Small intestine (tissue), 16 donors: ENCODE measurements around the gene RGSL1. TPM values are rescaled to one million over a fixed set of nuclear protein-coding genes. Genes with fewer than 3 reads are reported as not detected.
A peak's percentile ranks its signal among the peaks of the same experiment; 100 is the strongest.

Source experiments
- DNase-seq, 2 donors: peaks; one replicate each; pipeline versions ENCODE4 v3.0.0 to v3.0.0-alpha.2; 2013
- FAIRE-seq: peaks from 2 replicates; lab custom pipeline; 2012; peaks lifted over from hg19 to GRCh38; lab: Jason Lieb, UNC
- H3K27ac ChIP-seq, 3 donors: one replicate each; pipeline ENCODE4 v1.5.1; 2013; ENCODE audit warnings: low read length in 2 of 3, mild to moderate bottlenecking in 2 of 3, control low read depth in 1 of 3, inconsistent platforms in 1 of 3, low read depth in 1 of 3, moderate library complexity in 1 of 3
- H3K27me3 ChIP-seq, 3 donors: one replicate each; pipeline ENCODE4 v1.6.1; 2013; ENCODE audit warnings: low read length in 3 of 3, inconsistent platforms in 1 of 3; ENCODE audit not compliant: control insufficient read depth in 3 of 3, insufficient read depth in 3 of 3
- H3K36me3 ChIP-seq, 3 donors: one replicate each; pipeline ENCODE4 v1.6.1; 2013; ENCODE audit warnings: low read length in 3 of 3, inconsistent platforms in 1 of 3, low read depth in 1 of 3, mild to moderate bottlenecking in 1 of 3, moderate library complexity in 1 of 3; ENCODE audit not compliant: control insufficient read depth in 3 of 3, insufficient read depth in 2 of 3
- H3K4me1 ChIP-seq, 3 donors: one replicate each; pipeline ENCODE4 v1.6.1; 2013; ENCODE audit warnings: low read length in 2 of 3, inconsistent platforms in 1 of 3, low read depth in 1 of 3, mild to moderate bottlenecking in 1 of 3, moderate library complexity in 1 of 3; ENCODE audit not compliant: control insufficient read depth in 3 of 3, insufficient read depth in 2 of 3
- H3K4me3 ChIP-seq, 3 donors: one replicate each; pipeline ENCODE4 v1.5.1; 2013; ENCODE audit warnings: low read length in 3 of 3, control low read depth in 1 of 3, inconsistent platforms in 1 of 3, low read depth in 1 of 3, mild to moderate bottlenecking in 1 of 3, moderate library complexity in 1 of 3
- H3K9me3 ChIP-seq, 2 donors: one replicate each; pipeline ENCODE4 v1.6.1; 2013; ENCODE audit warnings: low read depth in 1 of 2, low read length in 1 of 2; ENCODE audit not compliant: control insufficient read depth in 2 of 2, insufficient read depth in 1 of 2
- WGBS, 3 donors: extraction: QIAGEN DNeasy Blood & Tissue Kit; methylation state at CpG; one replicate each; pipeline ENCODE4 v1.1.7; 2013; 5-methylcytosine and 5-hydroxymethylcytosine counted together
- long read RNA-seq, 10 donors: transcript quantifications; one replicate each; lab custom pipeline, GENCODE V29; 2026
- polyA plus RNA-seq, 4 donors: library from polyadenylated mRNA; stranded (reverse) in 3 of 4; unstranded in 1 of 4; fragments of 200-250 nt in 3 of 4; fragments of 120-200 nt in 1 of 4; gene quantifications; one replicate each; pipeline versions ENCODE4 v1.2.1 to v1.2.3, GENCODE V29; 2013
- donor health status: healthy with polysubstance abuse.
- donor health status: control.
- donor health status: control.
- donor health status: Bipolar disorder and iron deficiency.
- donor health status: healthy.

The RGSL1 gene
- not detected for polyA plus RNA-seq
- long read RNA-seq, donor 1 = 0 reads
- long read RNA-seq, donor 2 = 0 reads
- long read RNA-seq, donor 3 = 0 reads
- long read RNA-seq, donor 4 = 0 reads
- long read RNA-seq, donor 5 = 0 reads
- long read RNA-seq, donor 6 = 0 reads
- long read RNA-seq, donor 7 = 0 reads
- long read RNA-seq, donor 8 = 0 reads
- long read RNA-seq, donor 9 = 0 reads
- long read RNA-seq, donor 10 = 0 reads

DNA sequence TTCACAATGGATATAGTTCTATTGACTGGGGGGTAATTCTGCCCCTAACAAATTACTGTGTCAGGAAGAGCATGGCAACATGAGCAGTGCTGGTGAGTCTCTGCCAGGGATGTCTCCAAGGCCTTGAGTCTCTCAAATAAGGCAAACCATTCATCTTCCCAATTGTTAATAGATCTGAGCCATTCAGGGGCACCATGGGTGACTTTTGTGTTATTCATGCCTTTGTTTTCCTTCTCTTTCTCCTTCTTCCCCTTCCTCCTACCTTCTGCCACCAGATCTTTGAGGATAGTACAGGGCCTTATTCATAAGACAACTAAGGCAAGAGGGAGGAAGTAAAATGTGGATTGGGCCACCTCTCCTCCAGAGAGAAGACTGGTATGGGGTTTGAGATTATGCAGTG lies at the start of gene RGSL1:
TSS of gene RGSL1 (plus strand) at position 60 of the 400 bp plus-strand sequence. CDS start at position 80, 20 bp downstream.
- no peaks in the 10 kb centered on the region for H3K27me3 ChIP-seq
- no peaks in the 10 kb centered on the region for H3K4me1 ChIP-seq
- H3K4me3 ChIP-seq = no peak within 1 kb of the TSS
- DNase-seq (no peak), FAIRE-seq (no peak)
- H3K27ac ChIP-seq = no peak within 1 kb of the TSS
- peaks cover 0 to 5% of the 10 kb centered on the region in 2 donors for H3K9me3 ChIP-seq
- H3K36me3 ChIP-seq = no peaks in the 10 kb centered on the region

DNA sequence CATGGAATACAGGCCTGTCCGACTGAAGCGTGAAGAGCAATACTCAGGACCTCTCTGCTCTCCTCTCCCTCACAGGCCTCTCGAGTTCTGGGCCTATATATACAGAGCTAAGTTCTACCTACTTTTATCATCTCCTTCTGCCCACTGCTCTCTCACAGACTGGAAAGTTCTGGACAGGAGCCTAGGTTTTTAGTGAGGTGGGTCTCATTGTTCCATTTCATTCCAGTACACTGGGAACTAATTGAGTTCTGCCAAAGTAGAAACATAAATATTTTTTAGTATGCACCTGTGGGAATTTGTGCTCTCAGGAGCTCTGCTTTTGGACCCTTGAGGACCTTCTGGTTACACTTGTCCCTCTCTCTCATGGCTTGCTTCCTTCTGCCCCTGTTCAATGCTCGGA lies 49.4 kb upstream of the RGSL1 start, which contains the start of gene TEDDM1:
TSS of gene TEDDM1 (minus strand) at position 101 of the 400 bp plus-strand sequence. CDS start 182 bp downstream, outside the sequence.
- Histone ChIP-seq H3K9me3 (peaks cover 0 to 6% of the 10 kb centered on the region in 2 donors), H3K27me3 (peaks cover 0 to 2% (median 0%) of the 10 kb centered on the region in 3 donors), H3K4me3 (no peak within 1 kb of the TSS), H3K4me1 (no peaks in the 10 kb centered on the region), H3K27ac (no peak within 1 kb of the TSS), H3K36me3 (no peaks in the 10 kb centered on the region)
- no peak for FAIRE-seq
- 87 to 96% (median 93%) methylated on average over 4 of the region's 4 CpGs for WGBS, 3 donors
- no peak for DNase-seq

DNA sequence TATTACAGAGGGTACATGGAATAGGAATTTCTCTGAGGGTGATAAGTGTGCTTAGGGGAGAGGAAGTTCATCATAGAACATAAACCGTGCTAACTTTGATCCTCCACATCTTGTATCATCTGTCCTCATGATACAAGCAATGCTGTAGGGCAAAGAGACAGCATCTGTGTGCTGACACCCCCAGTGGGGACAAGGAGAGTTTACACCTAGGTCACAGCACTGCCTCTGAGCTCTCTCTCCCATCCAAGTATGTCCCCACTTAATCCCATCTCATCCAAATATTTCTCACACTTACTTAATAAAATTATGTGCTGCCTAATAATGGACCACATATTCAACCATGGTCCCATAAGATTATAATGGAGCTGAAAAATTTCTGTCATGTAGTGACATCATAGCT lies 45.2 kb upstream of the RGSL1 start:
- no peaks in the 10 kb centered on the region for H3K4me1 ChIP-seq
- H3K9me3 ChIP-seq = peaks cover 0 to 8% of the 10 kb centered on the region in 2 donors
- no peak for FAIRE-seq
- no peaks in the 10 kb centered on the region for H3K36me3 ChIP-seq
- 53 to 72% (median 64%) methylated on average over 1 of the region's 1 CpG for WGBS, 3 donors
- H3K27me3 ChIP-seq = peaks cover 0 to 3% (median 0%) of the 10 kb centered on the region in 3 donors
- H3K4me3 ChIP-seq = no peak overlapping the region
- H3K27ac ChIP-seq = no peak overlapping the region
- no peak for DNase-seq

DNA sequence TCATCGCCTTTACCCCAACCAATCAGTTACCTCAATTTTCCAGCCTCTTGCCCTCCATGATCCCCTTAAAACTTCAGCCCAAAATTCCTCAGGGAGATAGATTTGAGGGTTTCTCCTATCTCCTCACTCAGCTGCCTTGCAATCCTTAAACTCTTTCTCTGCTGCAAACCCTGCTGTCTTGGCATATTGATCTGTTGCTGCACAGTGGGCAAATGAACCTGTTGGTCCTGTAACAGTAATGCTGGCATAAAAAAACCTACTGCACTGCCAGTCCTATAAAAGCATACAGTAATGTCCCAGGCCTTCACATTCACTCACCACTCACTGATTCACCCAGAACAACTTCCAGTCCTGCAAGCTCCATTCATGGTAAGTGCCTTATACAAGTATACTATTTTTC lies 44.4 kb upstream of the RGSL1 start:
- peaks cover 0 to 3% (median 0%) of the 10 kb centered on the region in 3 donors for H3K27me3 ChIP-seq
- WGBS, 3 donors = 90 to 96% (median 92%) methylated on average over 1 of the region's 1 CpG
- FAIRE-seq = no peak
- H3K4me1 ChIP-seq = no peaks in the 10 kb centered on the region
- DNase-seq = no peak
- H3K9me3 ChIP-seq = peaks cover 0 to 8% of the 10 kb centered on the region in 2 donors
- H3K27ac ChIP-seq = no peak overlapping the region
- no peaks in the 10 kb centered on the region for H3K36me3 ChIP-seq
- no peak overlapping the region for H3K4me3 ChIP-seq

DNA sequence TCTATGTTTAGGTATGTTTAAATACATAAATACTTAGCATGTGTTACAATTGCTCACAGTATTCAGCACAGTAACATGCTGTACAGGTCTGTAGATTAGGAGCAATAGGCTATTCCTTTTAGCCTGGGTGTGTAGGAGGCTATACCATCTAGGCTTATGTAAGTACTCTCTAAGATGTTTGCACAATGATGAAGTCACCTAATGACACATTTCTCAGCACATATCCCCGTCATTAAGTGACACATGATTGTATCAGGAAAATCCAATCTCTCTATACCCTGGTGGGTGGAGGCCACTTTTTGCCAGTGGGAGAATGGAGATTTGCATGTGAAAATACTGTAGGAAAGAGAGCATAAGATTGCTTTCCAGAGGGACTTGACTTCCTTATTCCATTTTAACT lies 43.9 kb upstream of the RGSL1 start:
- peaks cover 0 to 3% (median 0%) of the 10 kb centered on the region in 3 donors for H3K27me3 ChIP-seq
- peaks cover 0 to 8% of the 10 kb centered on the region in 2 donors for H3K9me3 ChIP-seq
- no peak overlapping the region for H3K4me3 ChIP-seq
- 17 to 63% (median 37%) methylated on average over 1 of the region's 1 CpG for WGBS, 3 donors
- H3K36me3 ChIP-seq = no peaks in the 10 kb centered on the region
- DNase-seq (peak in 1 of 2 donors; percentile 9), FAIRE-seq (no peak)
- no peak overlapping the region for H3K27ac ChIP-seq
- no peaks in the 10 kb centered on the region for H3K4me1 ChIP-seq

DNA sequence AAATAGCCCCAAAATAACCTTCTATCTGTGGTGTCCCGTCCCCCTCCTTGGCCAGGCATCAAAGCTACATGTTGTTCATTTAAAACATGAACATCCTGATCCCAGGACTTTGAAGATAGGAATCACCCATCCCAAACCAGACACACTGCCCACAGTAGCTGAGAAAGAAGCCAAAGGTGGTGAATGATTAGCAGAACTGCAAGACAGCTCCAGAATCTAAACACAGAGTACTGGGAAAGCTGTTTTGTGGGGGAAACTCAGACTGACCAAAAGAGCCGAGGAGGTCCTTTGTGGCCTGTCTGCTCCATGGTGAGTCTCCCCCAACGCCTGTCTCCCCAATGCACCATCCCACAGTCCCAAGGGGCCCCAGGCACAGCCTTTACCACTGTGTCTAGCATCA lies 42.2 kb upstream of the RGSL1 start:
- FAIRE-seq (no peak), DNase-seq (no peak)
- Histone ChIP-seq H3K36me3 (no peaks in the 10 kb centered on the region), H3K27ac (no peak overlapping the region), H3K9me3 (peaks cover 0 to 8% of the 10 kb centered on the region in 2 donors), H3K4me3 (no peak overlapping the region), H3K4me1 (no peaks in the 10 kb centered on the region), H3K27me3 (peaks cover 0 to 3% (median 0%) of the 10 kb centered on the region in 3 donors)
- 49 to 70% (median 58%) methylated on average over 3 of the region's 3 CpGs for WGBS, 3 donors

DNA sequence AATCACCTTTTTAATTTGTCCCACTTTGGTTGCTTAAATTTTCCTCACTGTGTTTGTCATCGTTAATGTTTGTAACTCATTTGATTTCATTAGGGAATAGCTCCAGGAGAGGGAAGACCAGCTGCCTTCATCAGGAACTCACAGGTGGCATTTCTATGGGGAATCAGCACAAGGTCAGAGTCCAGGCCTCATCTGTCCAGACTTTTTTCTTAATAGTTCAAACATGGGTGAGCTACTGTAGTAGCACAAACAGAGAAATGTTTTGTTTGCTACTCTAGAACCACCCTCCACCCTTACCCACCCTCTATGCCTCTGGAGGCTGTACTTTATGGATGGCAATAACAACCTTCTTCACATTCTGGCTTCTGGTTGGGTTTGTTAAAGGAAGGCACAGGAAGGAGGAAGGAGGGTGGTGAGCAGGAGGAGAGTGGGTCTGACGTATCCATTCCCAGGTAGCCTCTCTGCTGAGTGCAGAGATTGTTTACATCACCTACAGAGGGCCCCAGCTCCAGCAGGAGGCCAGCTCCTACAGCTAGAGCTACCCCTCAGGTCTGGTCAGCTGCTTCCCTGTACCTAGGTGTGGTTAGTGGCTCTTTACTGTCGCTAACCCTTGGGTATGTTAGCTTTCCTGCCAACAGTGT lies 41.4 kb upstream of the RGSL1 start:
- H3K27ac ChIP-seq = peak overlapping the region in 1 of 3 donors; percentile 12

DNA sequence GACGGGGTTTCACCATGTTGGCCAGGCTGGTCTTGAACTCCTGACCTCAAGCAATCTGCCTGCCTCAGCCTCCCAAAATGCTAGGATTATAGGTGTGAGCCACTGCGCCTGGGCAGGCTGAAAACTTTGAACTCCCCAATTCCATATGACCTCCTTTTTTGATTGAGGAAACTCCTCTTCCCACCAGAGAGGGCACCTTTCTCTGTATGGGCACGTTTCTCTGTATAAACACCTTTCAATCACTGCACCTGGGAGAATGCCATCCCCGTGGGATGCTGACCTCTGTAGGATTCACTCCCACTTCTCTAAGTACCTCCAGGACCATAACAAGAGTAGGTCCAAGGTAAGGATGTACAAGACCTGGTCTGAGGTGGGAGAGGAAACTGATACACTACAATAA lies 39.8 kb upstream of the RGSL1 start:
- Histone ChIP-seq H3K27ac (no peak overlapping the region), H3K36me3 (no peaks in the 10 kb centered on the region), H3K27me3 (peaks cover 0 to 3% (median 0%) of the 10 kb centered on the region in 3 donors), H3K4me3 (no peak overlapping the region), H3K9me3 (peaks cover 0 to 7% of the 10 kb centered on the region in 2 donors), H3K4me1 (no peaks in the 10 kb centered on the region)
- DNase-seq = no peak
- no peak for FAIRE-seq
- WGBS, 3 donors = 67 to 72% (median 72%) methylated on average over 4 of the region's 4 CpGs

More for the DNA sequence above, 41.4 kb upstream of the RGSL1 start:
- FAIRE-seq = no peak
- WGBS, 3 donors = 20 to 52% (median 31%) methylated on average over 3 of the region's 3 CpGs
- Histone ChIP-seq H3K27me3 (peaks cover 0 to 3% (median 0%) of the 10 kb centered on the region in 3 donors), H3K4me1 (no peaks in the 10 kb centered on the region), H3K36me3 (no peaks in the 10 kb centered on the region), H3K4me3 (no peak overlapping the region), H3K9me3 (peaks cover 0 to 8% of the 10 kb centered on the region in 2 donors)
- peak; percentile 47 to 53 for DNase-seq
